GM23338 (cell line): ENCODE results near the gene ARL9. TPM values are rescaled to one million over a fixed set of nuclear protein-coding genes. Genes with fewer than 3 reads are reported as not detected.

Experiments used
- ATAC-seq: fragments of 200-7000 bp; cut with Tn5 transposase; 3 replicates; pipeline ENCODE4 v1.9.1; 2020
- DNase-seq: peaks from one replicate; pipeline ENCODE4 v3.0.0-alpha.2; 2015; ENCODE audit warnings: low spot score
- H2AFZ ChIP-seq: fragments of 200-600 bp; sonication (generic); 2 replicates; pipeline ENCODE4 v1.8.0; 2016; ENCODE audit warnings: antibody characterized with exemption, mild to moderate bottlenecking, moderate library complexity
- H3F3A ChIP-seq: fragments of 200-600 bp; sonication (generic); replicated peaks from 2 replicates; pipeline ENCODE4 v1.8.0; 2017; ENCODE audit warnings: antibody characterized with exemption, mixed run types, low read depth
- H3K27ac ChIP-seq: fragments of 200-600 bp; sonication (generic); 2 replicates; pipeline ENCODE4 v1.6.1; 2016; ENCODE audit warnings: low read depth
- H3K27me3 ChIP-seq: fragments of 200-600 bp; sonication (generic); 2 replicates; pipeline ENCODE4 v1.8.0; 2016; ENCODE audit warnings: mild to moderate bottlenecking, mixed run types, moderate library complexity; ENCODE audit not compliant: insufficient read depth
- H3K36me3 ChIP-seq: fragments of 200-600 bp; sonication (generic); 2 replicates; pipeline ENCODE4 v1.8.0; 2016; ENCODE audit warnings: mild to moderate bottlenecking; ENCODE audit not compliant: insufficient read depth
- H3K4me1 ChIP-seq: fragments of 200-600 bp; sonication (generic); 2 replicates; pipeline ENCODE4 v1.8.0; 2016; ENCODE audit warnings: mild to moderate bottlenecking, moderate library complexity; ENCODE audit not compliant: insufficient read depth
- H3K4me2 ChIP-seq: fragments of 200-600 bp; sonication (generic); 2 replicates; pipeline ENCODE4 v1.7.1; 2017; ENCODE audit warnings: mixed run types
- H3K4me3 ChIP-seq: fragments of 200-600 bp; sonication (generic); 2 replicates; pipeline ENCODE4 v1.6.1; 2016; ENCODE audit warnings: mixed run types
- H3K79me2 ChIP-seq: fragments of 200-600 bp; sonication (generic); replicated peaks from 2 replicates; pipeline ENCODE4 v1.8.0; 2017; ENCODE audit warnings: mild to moderate bottlenecking; ENCODE audit not compliant: insufficient read depth
- H3K9me2 ChIP-seq: fragments of 200-600 bp; sonication (generic); 2 replicates; pipeline ENCODE4 v1.8.0; 2017; ENCODE audit not compliant: insufficient read depth
- H4K20me1 ChIP-seq: fragments of 200-600 bp; sonication (generic); replicated peaks from 2 replicates; pipeline ENCODE4 v1.8.0; 2017; ENCODE audit warnings: mild to moderate bottlenecking; ENCODE audit not compliant: insufficient read depth
- H3K27ac Mint-ChIP-seq: 2 replicates; pipeline ENCODE4 v1.8.0; 2020; ENCODE audit warnings: inconsistent platforms, mild to moderate bottlenecking, moderate library complexity, mixed read lengths
- H3K27me3 Mint-ChIP-seq: 3 replicates; pipeline ENCODE4 v1.8.0; 2022; ENCODE audit warnings: low read depth, mild to moderate bottlenecking, moderate library complexity, mixed read lengths, inconsistent platforms; ENCODE audit not compliant: insufficient read depth, poor library complexity
- H3K36me3 Mint-ChIP-seq: 3 replicates; pipeline ENCODE4 v1.8.0; 2021; ENCODE audit warnings: low read depth, mild to moderate bottlenecking, inconsistent platforms, moderate library complexity, mixed read lengths
- H3K4me1 Mint-ChIP-seq: 3 replicates; pipeline ENCODE4 v1.8.0; 2020; ENCODE audit warnings: mild to moderate bottlenecking, inconsistent platforms, mixed read lengths
- H3K4me3 Mint-ChIP-seq: 3 replicates; pipeline ENCODE4 v1.8.0; 2021; ENCODE audit warnings: moderate library complexity, mild to moderate bottlenecking, inconsistent platforms, mixed read lengths
- H3K9me3 Mint-ChIP-seq: 3 replicates; pipeline ENCODE4 v1.8.0; 2020; ENCODE audit warnings: moderate library complexity, mild to moderate bottlenecking, inconsistent platforms, mixed read lengths
- CREB1 ChIP-seq: fragments of 250-450 bp; sonication (Bioruptor Pico); IDR thresholded peaks from 2 replicates; pipeline ENCODE4 v1.5.0; 2020; ENCODE audit warnings: low read depth, mild to moderate bottlenecking, moderate library complexity
- CTCF ChIP-seq, 2 experiments: fragments of 200-600 bp in 1 of 2; sonication (generic) in 1 of 2; conservative IDR thresholded peaks; 2 replicates each; pipeline versions ENCODE4 v1.5.1 to v1.6.1; 2016 to 2017; ENCODE audit warnings: antibody characterized with exemption in 2 of 2, low read depth in 2 of 2, mild to moderate bottlenecking in 2 of 2, moderate library complexity in 1 of 2
- EZH2 ChIP-seq: fragments of 200-600 bp; sonication (generic); IDR thresholded peaks from one replicate; pipeline ENCODE4 v1.8.0; 2017; ENCODE audit warnings: antibody characterized with exemption, mild to moderate bottlenecking, low read depth; ENCODE audit not compliant: unreplicated experiment
- EZH2phosphoT487 ChIP-seq: fragments of 200-600 bp; sonication (generic); IDR thresholded peaks from one replicate; pipeline ENCODE4 v1.8.1; 2018; ENCODE audit warnings: antibody characterized with exemption; ENCODE audit not compliant: unreplicated experiment
- JUNB ChIP-seq: IDR thresholded peaks from one replicate; pipeline ENCODE4 v1.6.1; 2016; ENCODE audit warnings: antibody characterized with exemption; ENCODE audit not compliant: unreplicated experiment
- NANOG ChIP-seq: IDR thresholded peaks from 2 replicates; pipeline ENCODE4 v1.6.1; 2016; ENCODE audit warnings: antibody characterized with exemption, borderline replicate concordance
- POLR2AphosphoS5 ChIP-seq: IDR thresholded peaks from 2 replicates; pipeline ENCODE4 v1.6.1; 2016; ENCODE audit warnings: antibody characterized with exemption, low read depth
- STAT1 ChIP-seq: IDR thresholded peaks from one replicate; pipeline ENCODE4 v1.6.1; 2016; ENCODE audit warnings: antibody characterized with exemption; ENCODE audit not compliant: unreplicated experiment
- ZNF114 ChIP-seq: fragments of 250-450 bp; sonication (Bioruptor Pico); IDR thresholded peaks from 2 replicates; pipeline ENCODE4 v1.5.0; 2020; ENCODE audit warnings: mild to moderate bottlenecking, moderate library complexity
- ZNF331 ChIP-seq: fragments of 250-450 bp; sonication (Bioruptor Pico); IDR thresholded peaks from 2 replicates; pipeline ENCODE4 v1.5.0; 2020; ENCODE audit warnings: low read depth, mild to moderate bottlenecking, moderate library complexity
- ZNF462 ChIP-seq: fragments of 250-450 bp; sonication (Bioruptor Pico); IDR thresholded peaks from 2 replicates; pipeline ENCODE4 v1.5.0; 2020; ENCODE audit warnings: mild to moderate bottlenecking, moderate library complexity
- polyA plus RNA-seq: library from polyadenylated mRNA; unstranded; fragments of >200 nt; fragmentation: Nextera tagmentation; extraction: Ambion mirVana; gene quantifications from 2 replicates; pipeline ENCODE4 v1.2.1, GENCODE V29; 2016
- total RNA-seq: library from RNA; depleted of rRNA; stranded (reverse); fragments of >200 nt; shearing (Covaris generic); gene quantifications from 2 replicates; pipeline ENCODE4 v1.2.3, GENCODE V29; 2014
- TF ChIP-seq, protein P1 (sequence below): IDR thresholded peaks from 2 replicates; pipeline ENCODE4 v1.6.1; 2016; ENCODE audit warnings: antibody characterized with exemption
- TF ChIP-seq, protein P2 (sequence below): IDR thresholded peaks from one replicate; pipeline ENCODE4 v1.6.1; 2018; ENCODE audit warnings: antibody characterized with exemption; ENCODE audit not compliant: unreplicated experiment

The ARL9 gene
- total and polyA plus RNA-seq, 2 experiments from 2014 or later = 0.37 TPM; not detected in 1

DNA sequence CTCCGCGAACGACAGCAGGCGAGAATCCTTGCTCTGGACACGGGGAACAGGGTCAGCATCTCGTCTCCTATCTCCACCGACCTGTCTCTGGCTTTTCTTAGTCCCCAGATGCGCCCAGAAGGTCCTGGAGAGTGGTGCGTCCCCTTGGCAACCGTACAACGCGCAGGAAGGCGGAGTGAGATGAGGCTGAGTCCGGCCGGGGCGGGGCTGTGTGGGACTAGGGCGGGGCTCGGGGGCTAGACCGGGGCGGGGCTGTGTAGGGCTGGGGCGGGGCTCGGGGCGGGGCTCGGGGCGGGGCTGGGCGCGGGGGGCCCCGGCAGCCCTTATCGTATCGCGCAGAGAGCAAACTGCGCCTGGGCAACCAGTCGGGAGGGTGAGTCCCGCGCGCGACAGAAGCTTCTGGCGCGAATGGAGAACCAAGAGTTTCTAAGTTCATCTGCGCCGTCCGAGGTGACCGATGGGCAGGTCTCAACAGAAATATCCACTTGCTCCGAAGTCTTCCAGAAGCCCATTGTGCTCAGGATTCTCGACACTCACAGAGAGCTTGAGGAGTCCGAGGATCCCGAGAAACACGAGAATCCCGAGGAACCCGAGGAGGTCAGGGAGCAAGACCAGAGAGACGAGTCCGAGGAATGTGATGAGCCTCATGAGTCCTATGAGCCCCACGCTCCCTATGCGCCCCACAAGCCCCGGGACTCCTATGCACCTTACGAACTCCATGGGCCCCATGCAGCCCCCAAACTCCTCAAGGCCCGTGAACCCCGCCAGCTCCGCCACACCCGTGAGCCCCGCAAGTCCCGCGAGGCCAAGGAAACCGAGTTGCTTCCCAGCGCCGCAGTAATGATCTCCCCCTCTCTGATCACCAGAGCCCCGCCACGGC lies 24.9 kb downstream of the ARL9 start:
- Histone ChIP-seq H3K4me3 (peak overlapping the region; percentile 85), H3K36me3 (no peaks in the 10 kb centered on the region), H3K27ac (no peak overlapping the region), H3K27me3 (peaks cover 55% of the 10 kb centered on the region), H3K4me1 (0 out of 2 replicates have a peak, but pooled peaks cover 5% of the 10 kb centered on the region), H3F3A (no peaks in the 10 kb centered on the region), H3K9me2 (no peaks in the 10 kb centered on the region), H3K4me2 (peak overlapping the region; percentile 97), H4K20me1 (peaks cover 4% of the 10 kb centered on the region; the same call in 1 of the 2 replicates), H3K79me2 (no peaks in the 10 kb centered on the region), H2AFZ (peak overlapping the region; percentile 99)
- Mint-ChIP-seq H3K4me3 (no peak overlapping the region; the same call in 1 of the 3 replicates), H3K36me3 (no peaks in the 10 kb centered on the region), H3K27ac (no peak overlapping the region), H3K9me3 (no peaks in the 10 kb centered on the region), H3K27me3 (peaks cover 3% of the 10 kb centered on the region), H3K4me1 (no peaks in the 10 kb centered on the region)
- ATAC-seq (peak; percentile 97), DNase-seq (peak; percentile 95)
- TF ChIP-seq CREB1 (no peak), POLR2AphosphoS5 (no peak), EZH2 (no peak), JUNB (no peak), NANOG (no peak), STAT1 (no peak), ZNF114 (CRISPR knock-in tag) (no peak), ZNF462 (no peak), EZH2phosphoT487 (no peak), CTCF (conservative IDR thresholded peaks at IDR 0.05; ENCODE audit: low read depth in 2 of 2) (no peak), ZNF331 (CRISPR knock-in tag) (no peak)
- TF ChIP-seq, protein P1, sequence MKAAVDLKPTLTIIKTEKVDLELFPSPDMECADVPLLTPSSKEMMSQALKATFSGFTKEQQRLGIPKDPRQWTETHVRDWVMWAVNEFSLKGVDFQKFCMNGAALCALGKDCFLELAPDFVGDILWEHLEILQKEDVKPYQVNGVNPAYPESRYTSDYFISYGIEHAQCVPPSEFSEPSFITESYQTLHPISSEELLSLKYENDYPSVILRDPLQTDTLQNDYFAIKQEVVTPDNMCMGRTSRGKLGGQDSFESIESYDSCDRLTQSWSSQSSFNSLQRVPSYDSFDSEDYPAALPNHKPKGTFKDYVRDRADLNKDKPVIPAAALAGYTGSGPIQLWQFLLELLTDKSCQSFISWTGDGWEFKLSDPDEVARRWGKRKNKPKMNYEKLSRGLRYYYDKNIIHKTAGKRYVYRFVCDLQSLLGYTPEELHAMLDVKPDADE = no peak
- TF ChIP-seq, protein P2, sequence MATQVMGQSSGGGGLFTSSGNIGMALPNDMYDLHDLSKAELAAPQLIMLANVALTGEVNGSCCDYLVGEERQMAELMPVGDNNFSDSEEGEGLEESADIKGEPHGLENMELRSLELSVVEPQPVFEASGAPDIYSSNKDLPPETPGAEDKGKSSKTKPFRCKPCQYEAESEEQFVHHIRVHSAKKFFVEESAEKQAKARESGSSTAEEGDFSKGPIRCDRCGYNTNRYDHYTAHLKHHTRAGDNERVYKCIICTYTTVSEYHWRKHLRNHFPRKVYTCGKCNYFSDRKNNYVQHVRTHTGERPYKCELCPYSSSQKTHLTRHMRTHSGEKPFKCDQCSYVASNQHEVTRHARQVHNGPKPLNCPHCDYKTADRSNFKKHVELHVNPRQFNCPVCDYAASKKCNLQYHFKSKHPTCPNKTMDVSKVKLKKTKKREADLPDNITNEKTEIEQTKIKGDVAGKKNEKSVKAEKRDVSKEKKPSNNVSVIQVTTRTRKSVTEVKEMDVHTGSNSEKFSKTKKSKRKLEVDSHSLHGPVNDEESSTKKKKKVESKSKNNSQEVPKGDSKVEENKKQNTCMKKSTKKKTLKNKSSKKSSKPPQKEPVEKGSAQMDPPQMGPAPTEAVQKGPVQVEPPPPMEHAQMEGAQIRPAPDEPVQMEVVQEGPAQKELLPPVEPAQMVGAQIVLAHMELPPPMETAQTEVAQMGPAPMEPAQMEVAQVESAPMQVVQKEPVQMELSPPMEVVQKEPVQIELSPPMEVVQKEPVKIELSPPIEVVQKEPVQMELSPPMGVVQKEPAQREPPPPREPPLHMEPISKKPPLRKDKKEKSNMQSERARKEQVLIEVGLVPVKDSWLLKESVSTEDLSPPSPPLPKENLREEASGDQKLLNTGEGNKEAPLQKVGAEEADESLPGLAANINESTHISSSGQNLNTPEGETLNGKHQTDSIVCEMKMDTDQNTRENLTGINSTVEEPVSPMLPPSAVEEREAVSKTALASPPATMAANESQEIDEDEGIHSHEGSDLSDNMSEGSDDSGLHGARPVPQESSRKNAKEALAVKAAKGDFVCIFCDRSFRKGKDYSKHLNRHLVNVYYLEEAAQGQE = no peak
